ENCODE measurements around the gene SCNN1B. TPM values are rescaled to one million over a fixed set of nuclear protein-coding genes. Genes with fewer than 3 reads are reported as not detected.
"Not testable (repeated sequence)": the region's sequence is repeated elsewhere in the genome, so short reads cannot be mapped to it uniquely, and the experiment has no call there.

SCNN1B gene
- total and polyA plus RNA-seq, 4 experiments from 2014 or later: not detected

DNA sequence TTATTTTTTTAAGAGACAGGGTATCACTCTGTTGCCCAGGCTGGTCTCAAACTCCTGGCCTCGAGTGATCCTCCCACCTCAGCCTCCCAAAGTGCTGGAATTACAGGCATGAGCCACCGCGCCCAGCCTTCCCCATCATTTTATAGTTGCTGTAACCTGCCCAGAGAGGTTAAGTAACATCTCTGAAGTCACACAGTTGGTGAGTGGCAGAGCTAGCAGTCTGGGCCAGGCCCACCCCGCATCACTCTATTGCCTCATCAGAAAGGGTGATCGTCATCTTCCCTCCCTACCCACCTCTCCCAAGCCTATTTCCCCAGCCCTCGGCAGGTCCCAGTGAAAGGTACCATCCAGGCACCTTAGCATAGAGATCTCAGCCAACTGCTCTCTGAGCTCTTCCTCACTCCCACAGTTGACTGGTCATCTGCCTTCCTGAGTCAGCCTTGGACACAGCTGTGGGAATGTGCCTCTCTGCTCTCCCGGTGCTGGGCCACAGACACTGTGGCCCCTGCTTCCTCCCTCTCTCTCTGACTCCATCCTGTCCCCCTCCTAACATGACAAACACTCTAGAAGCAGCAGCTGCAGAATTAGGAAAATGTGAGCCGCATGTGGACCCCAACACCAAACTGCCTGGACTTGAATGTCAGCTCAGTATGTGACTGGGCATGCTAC lies 57.1 kb downstream of the SCNN1B start:
- POLR2A ChIA-PET (ENCODE audit: partially characterized antibody): no interaction called here
- Histone ChIP-seq H3K4me1 (ENCODE audit: insufficient read depth, low read length) (no peaks in the 10 kb centered on the region), H3K9me3 (ENCODE audit: control insufficient read depth in 1 of 2, low read length in 2 of 2) (no peaks in the 10 kb centered on the region), H3K27me3 (ENCODE audit: insufficient read depth, low read length) (no peaks in the 10 kb centered on the region), H3K27ac (ENCODE audit: low read depth, low read length) (no peak overlapping the region), H3K4me3 (ENCODE audit: low read length in 2 of 2) (no peak overlapping the region), H3K36me3 (ENCODE audit: insufficient read depth, low read length) (no peaks in the 10 kb centered on the region)
- H3K4me1 Mint-ChIP-seq: no peaks in the 10 kb centered on the region
- no peak for DNase-seq
- H3K9me3 Mint-ChIP-seq: no peaks in the 10 kb centered on the region
- peaks cover 6 to 11% of the 10 kb centered on the region in 2 donors for H3K27me3 Mint-ChIP-seq
- no peaks in the 10 kb centered on the region for H3K36me3 Mint-ChIP-seq
- CTCF ChIA-PET (ENCODE audit: partially characterized antibody): no interaction called here
- no peak overlapping the region for H3K4me3 Mint-ChIP-seq
- peak overlapping the region in 1 of 7 donors; percentile 10 for H3K27ac Mint-ChIP-seq
- intact Hi-C loops (cut with micrococcal nuclease): no loop called here

DNA sequence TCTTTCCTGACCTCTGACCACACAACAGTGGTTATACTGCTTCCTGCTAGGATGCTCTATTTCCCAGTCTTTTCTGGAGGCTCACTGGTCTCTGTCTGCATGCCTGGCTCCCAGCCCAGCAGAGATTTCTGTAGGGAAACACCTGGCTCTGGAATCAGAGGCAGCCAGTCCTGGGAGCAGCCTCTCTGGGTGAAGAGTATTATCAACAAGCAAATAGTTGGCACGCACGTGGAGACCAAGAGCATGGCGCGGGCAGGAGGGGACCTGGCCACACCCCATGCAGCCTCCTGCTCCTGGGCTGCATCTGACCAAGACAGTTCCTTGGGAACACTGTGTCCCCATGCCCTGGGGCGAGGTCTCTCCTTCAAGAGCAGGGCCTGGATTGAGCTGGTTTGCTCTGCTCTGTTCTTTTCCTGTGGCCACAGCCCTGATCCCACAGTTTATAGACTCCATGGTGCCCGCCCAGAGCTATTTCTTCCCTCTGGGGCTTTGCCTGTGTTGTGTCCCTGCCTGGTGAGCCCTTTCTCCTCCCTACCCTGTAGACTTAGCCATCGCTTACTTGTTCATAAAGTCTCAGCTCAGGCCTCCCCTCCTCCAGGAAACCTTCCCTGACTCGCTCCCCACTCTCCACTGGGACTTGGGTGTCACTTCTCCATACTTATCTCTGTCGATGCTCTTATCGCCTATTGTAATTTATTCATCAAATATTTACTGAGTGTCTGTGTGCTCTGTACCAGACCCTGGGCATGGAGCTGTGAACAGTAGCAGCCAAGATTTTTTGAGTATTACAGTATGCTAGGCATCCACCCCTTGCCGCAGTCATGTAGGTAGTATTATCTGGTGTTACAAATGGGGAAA lies 60.6 kb downstream of the SCNN1B start:
- Mint-ChIP-seq H3K9me3 (no peaks in the 10 kb centered on the region), H3K27ac (no peak overlapping the region), H3K4me1 (peaks cover 5 to 9% (median 7%) of the 10 kb centered on the region in 4 donors), H3K27me3 (peaks cover 2 to 8% of the 10 kb centered on the region in 2 donors), H3K36me3 (no peaks in the 10 kb centered on the region), H3K4me3 (no peak overlapping the region)
- DNase-seq: no peak
- intact Hi-C loops (cut with micrococcal nuclease): no loop called here
- Histone ChIP-seq H3K27me3 (ENCODE audit: insufficient read depth, low read length) (no peaks in the 10 kb centered on the region), H3K27ac (ENCODE audit: low read depth, low read length) (no peak overlapping the region), H3K4me1 (ENCODE audit: insufficient read depth, low read length) (no peaks in the 10 kb centered on the region), H3K4me3 (ENCODE audit: low read length in 2 of 2) (no peak overlapping the region), H3K9me3 (ENCODE audit: control insufficient read depth in 1 of 2, low read length in 2 of 2) (no peaks in the 10 kb centered on the region), H3K36me3 (ENCODE audit: insufficient read depth, low read length) (no peaks in the 10 kb centered on the region)
- ChIA-PET CTCF (ENCODE audit: partially characterized antibody) (interaction anchor here (1.4 kb wide), 1 partner anchor 73 kb away, joined by 4 read pairs; no protein-coding TSS in a partner anchor), POLR2A (ENCODE audit: partially characterized antibody) (no interaction called here)

DNA sequence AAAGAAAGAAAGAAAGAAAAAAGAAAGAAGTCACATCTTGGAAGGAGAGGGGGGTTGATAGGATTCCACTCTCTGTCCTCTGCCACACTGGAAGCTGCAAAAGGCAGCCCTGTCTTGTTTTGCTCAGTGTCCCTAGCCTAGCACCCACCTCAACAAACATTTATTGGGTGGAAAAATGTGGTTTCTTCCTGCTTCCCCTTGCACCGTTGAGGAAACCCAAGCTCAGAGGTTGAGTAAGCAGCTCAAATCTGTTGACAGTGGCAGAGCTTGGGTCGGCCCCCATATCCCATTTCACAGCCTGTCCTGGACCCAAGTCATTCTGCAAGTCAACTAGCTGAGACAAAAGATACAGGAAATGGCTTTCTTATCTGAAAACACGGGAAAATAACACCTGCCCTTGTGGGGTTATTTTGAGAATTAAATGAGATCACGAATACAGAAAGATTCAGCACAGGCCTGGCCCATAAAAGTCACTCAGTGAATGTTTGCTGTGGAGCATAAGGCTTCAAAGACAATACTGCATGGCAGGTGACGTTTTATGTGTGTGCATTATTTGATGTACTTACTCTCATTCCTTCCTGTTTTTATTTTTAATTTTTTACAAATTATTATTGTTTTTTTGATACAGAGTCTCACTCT lies 63.6 kb downstream of the SCNN1B start:
- CTCF ChIA-PET (ENCODE audit: partially characterized antibody): no interaction called here
- Histone ChIP-seq H3K27ac (ENCODE audit: low read depth, low read length) (no peak overlapping the region), H3K4me1 (ENCODE audit: insufficient read depth, low read length) (no peaks in the 10 kb centered on the region), H3K36me3 (ENCODE audit: insufficient read depth, low read length) (no peaks in the 10 kb centered on the region), H3K9me3 (ENCODE audit: control insufficient read depth in 1 of 2, low read length in 2 of 2) (no peaks in the 10 kb centered on the region), H3K27me3 (ENCODE audit: insufficient read depth, low read length) (no peaks in the 10 kb centered on the region), H3K4me3 (ENCODE audit: low read length in 2 of 2) (no peak overlapping the region)
- POLR2A ChIA-PET (ENCODE audit: partially characterized antibody): no interaction called here
- H3K27me3 Mint-ChIP-seq: peaks cover 0 to 9% of the 10 kb centered on the region in 2 donors
- intact Hi-C loops (cut with micrococcal nuclease): no loop called here
- H3K36me3 Mint-ChIP-seq: no peaks in the 10 kb centered on the region
- H3K4me3 Mint-ChIP-seq: no peak overlapping the region
- peak overlapping the region in 1 of 7 donors; percentile 48 for H3K27ac Mint-ChIP-seq
- H3K9me3 Mint-ChIP-seq: no peaks in the 10 kb centered on the region
- H3K4me1 Mint-ChIP-seq: peaks cover 5 to 9% (median 7%) of the 10 kb centered on the region in 4 donors
- DNase-seq: no peak

DNA sequence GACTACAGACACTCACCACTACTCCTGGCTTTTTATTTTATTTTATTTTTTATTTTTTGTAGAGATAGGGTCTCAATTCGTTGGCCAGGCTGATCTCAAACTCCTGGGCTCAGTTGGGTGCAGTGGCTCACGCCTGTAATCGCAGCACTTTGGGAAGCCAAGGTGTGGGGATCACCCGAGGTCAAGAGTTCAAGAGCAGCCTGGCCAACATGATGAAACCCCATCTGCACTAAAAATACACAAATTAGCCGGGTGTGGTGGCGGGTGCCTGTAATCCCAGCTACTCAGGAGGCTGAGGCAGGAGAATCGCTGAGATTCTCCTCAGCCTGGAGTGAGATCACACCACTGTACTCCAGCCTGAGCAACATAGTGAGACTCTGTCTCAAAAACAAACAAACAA lies 64.2 kb downstream of the SCNN1B start:
- H3K9me3 ChIP-seq (ENCODE audit: control insufficient read depth in 1 of 2, low read length in 2 of 2); POLR2A ChIA-PET (ENCODE audit: partially characterized antibody); H3K27me3 ChIP-seq (ENCODE audit: insufficient read depth, low read length); H3K36me3 Mint-ChIP-seq; DNase-seq; H3K4me3 ChIP-seq (ENCODE audit: low read length in 2 of 2); H3K36me3 ChIP-seq (ENCODE audit: insufficient read depth, low read length); H3K4me3 Mint-ChIP-seq; H3K9me3 Mint-ChIP-seq; H3K27me3 Mint-ChIP-seq; H3K27ac ChIP-seq (ENCODE audit: low read depth, low read length); intact Hi-C loops (cut with micrococcal nuclease); H3K4me1 ChIP-seq (ENCODE audit: insufficient read depth, low read length); H3K4me1 Mint-ChIP-seq; H3K27ac Mint-ChIP-seq; CTCF ChIA-PET (ENCODE audit: partially characterized antibody): not testable (repeated sequence)

DNA sequence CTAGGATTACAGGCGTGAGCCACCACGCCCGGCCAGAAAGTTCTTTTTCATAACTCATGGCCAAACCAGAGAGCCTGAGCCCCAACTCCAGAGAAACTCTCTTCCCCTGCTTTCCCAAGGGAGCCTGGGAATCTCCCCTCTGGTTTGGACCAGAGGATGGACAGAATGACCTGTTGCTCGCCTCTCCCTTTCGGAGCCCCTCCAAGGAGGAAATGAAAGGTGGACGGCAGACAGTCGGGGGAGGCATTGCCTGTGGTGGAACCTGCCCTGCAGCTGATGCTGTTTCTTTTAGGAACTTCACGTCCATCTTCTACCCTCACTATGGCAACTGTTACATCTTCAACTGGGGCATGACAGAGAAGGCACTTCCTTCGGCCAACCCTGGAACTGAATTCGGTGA lies 65.5 kb downstream of the SCNN1B start:
- Histone ChIP-seq H3K27ac (ENCODE audit: low read depth, low read length) (no peak overlapping the region), H3K9me3 (ENCODE audit: control insufficient read depth in 1 of 2, low read length in 2 of 2) (no peaks in the 10 kb centered on the region), H3K36me3 (ENCODE audit: insufficient read depth, low read length) (no peaks in the 10 kb centered on the region), H3K4me1 (ENCODE audit: insufficient read depth, low read length) (no peaks in the 10 kb centered on the region), H3K4me3 (ENCODE audit: low read length in 2 of 2) (no peak overlapping the region), H3K27me3 (ENCODE audit: insufficient read depth, low read length) (no peaks in the 10 kb centered on the region)
- H3K27ac Mint-ChIP-seq: no peak overlapping the region
- intact Hi-C loops (cut with micrococcal nuclease): no loop called here
- ChIA-PET POLR2A (ENCODE audit: partially characterized antibody) (no interaction called here), CTCF (ENCODE audit: partially characterized antibody) (no interaction called here)
- H3K4me1 Mint-ChIP-seq: peaks cover 5 to 9% (median 7%) of the 10 kb centered on the region in 4 donors
- no peak for DNase-seq
- H3K9me3 Mint-ChIP-seq: no peaks in the 10 kb centered on the region
- H3K4me3 Mint-ChIP-seq: no peak overlapping the region
- H3K36me3 Mint-ChIP-seq: no peaks in the 10 kb centered on the region
- peaks cover 0 to 5% of the 10 kb centered on the region in 2 donors for H3K27me3 Mint-ChIP-seq

DNA sequence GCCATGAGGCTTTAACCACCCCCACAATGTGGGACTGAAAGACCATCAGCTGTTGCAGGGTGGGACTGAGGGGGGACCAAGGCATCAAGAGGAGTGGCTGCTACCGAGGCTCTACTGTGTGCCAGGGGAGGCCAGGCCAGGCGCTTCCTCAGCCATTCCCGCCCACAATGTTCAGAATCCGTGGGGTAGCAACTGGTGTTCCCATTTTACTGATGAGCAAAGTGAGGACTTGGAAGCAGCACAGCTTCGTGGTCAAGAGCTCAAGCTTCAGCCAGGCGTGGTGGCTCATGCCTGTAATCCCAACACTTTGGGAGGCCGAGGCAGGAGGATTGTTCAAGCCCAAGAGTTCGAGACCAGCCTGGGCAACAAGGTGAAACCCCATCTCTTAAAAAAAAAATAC lies 65.9 kb downstream of the SCNN1B start:
- ChIA-PET CTCF (ENCODE audit: partially characterized antibody) (no interaction called here), POLR2A (ENCODE audit: partially characterized antibody) (no interaction called here)
- H3K4me3 Mint-ChIP-seq: no peak overlapping the region
- Histone ChIP-seq H3K36me3 (ENCODE audit: insufficient read depth, low read length) (no peaks in the 10 kb centered on the region), H3K27me3 (ENCODE audit: insufficient read depth, low read length) (no peaks in the 10 kb centered on the region), H3K27ac (ENCODE audit: low read depth, low read length) (no peak overlapping the region), H3K9me3 (ENCODE audit: control insufficient read depth in 1 of 2, low read length in 2 of 2) (no peaks in the 10 kb centered on the region), H3K4me3 (ENCODE audit: low read length in 2 of 2) (no peak overlapping the region), H3K4me1 (ENCODE audit: insufficient read depth, low read length) (no peaks in the 10 kb centered on the region)
- no peak overlapping the region for H3K27ac Mint-ChIP-seq
- H3K9me3 Mint-ChIP-seq: no peaks in the 10 kb centered on the region
- peaks cover 5 to 9% (median 7%) of the 10 kb centered on the region in 4 donors for H3K4me1 Mint-ChIP-seq
- no peak for DNase-seq
- H3K36me3 Mint-ChIP-seq: no peaks in the 10 kb centered on the region
- intact Hi-C loops (cut with micrococcal nuclease): no loop called here
- peaks cover 0 to 5% of the 10 kb centered on the region in 2 donors for H3K27me3 Mint-ChIP-seq

DNA sequence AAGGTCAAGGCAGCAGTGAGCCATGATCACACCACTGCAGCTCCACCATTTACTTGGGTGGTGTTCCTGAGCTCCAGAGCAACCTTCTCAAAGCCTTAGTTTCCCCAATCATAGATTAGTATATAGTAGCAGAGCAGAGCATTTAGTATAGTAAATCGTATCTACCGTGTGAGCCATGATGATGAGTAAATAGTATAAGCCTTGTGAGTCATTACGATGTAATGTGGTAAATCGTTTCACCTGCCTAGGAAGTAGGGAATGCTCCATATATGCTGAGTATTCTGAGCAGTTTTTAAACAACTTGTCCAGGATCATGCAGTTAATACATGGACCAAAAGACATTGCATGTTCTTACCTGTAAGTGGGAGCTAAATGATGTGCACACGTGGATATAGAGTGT lies 66.4 kb downstream of the SCNN1B start:
- H3K27me3 Mint-ChIP-seq: peaks cover 0 to 7% of the 10 kb centered on the region in 2 donors
- H3K9me3 Mint-ChIP-seq: no peaks in the 10 kb centered on the region
- H3K36me3 ChIP-seq (ENCODE audit: insufficient read depth, low read length): no peaks in the 10 kb centered on the region
- no peaks in the 10 kb centered on the region for H3K27me3 ChIP-seq (ENCODE audit: insufficient read depth, low read length)
- POLR2A ChIA-PET (ENCODE audit: partially characterized antibody): no interaction called here
- no peak for DNase-seq
- no peak overlapping the region for H3K4me3 Mint-ChIP-seq
- H3K9me3 ChIP-seq (ENCODE audit: control insufficient read depth in 1 of 2, low read length in 2 of 2): no peaks in the 10 kb centered on the region
- no peaks in the 10 kb centered on the region for H3K4me1 ChIP-seq (ENCODE audit: insufficient read depth, low read length)
- H3K4me1 Mint-ChIP-seq: peaks cover 5 to 9% (median 7%) of the 10 kb centered on the region in 4 donors
- CTCF ChIA-PET (ENCODE audit: partially characterized antibody): no interaction called here
- H3K4me3 ChIP-seq (ENCODE audit: low read length in 2 of 2): no peak overlapping the region
- no peak overlapping the region for H3K27ac ChIP-seq (ENCODE audit: low read depth, low read length)
- H3K36me3 Mint-ChIP-seq: no peaks in the 10 kb centered on the region
- no peak overlapping the region for H3K27ac Mint-ChIP-seq
- intact Hi-C loops (cut with micrococcal nuclease): no loop called here

All from CD4-positive, alpha-beta memory T cell (primary cell).